Central memory CD8-positive, alpha-beta T cell (primary cell): ENCODE data around the gene PID1.

Experiments used
- ATAC-seq: fragments of 150-1000 bp; cut with Tn5 transposase; replicated peaks from 2 replicates; pipeline ENCODE4 v1.10.0; 2022; ENCODE audit warnings: mild to moderate bottlenecking, moderate FRiP score, moderate number of reproducible peaks; ENCODE audit not compliant: poor library complexity, severe bottlenecking; ENCODE audit errors: extremely low read depth
- DNase-seq, 2 donors: peaks; one replicate each; pipeline ENCODE4 v3.0.0; 2021; ENCODE audit warnings: low spot score in 2 of 2
- H3K27ac Mint-ChIP-seq: one replicate; pipeline ENCODE4 v1.8.0; 2022; ENCODE audit warnings: low read depth, mild to moderate bottlenecking, moderate library complexity, mixed read lengths
- H3K27me3 Mint-ChIP-seq: one replicate; pipeline ENCODE4 v1.8.0; 2022; ENCODE audit warnings: mixed read lengths
- H3K36me3 Mint-ChIP-seq: one replicate; pipeline ENCODE4 v1.8.0; 2022; ENCODE audit warnings: mild to moderate bottlenecking, moderate library complexity, mixed read lengths; ENCODE audit not compliant: insufficient read depth
- H3K4me1 Mint-ChIP-seq: one replicate; pipeline ENCODE4 v1.8.0; 2022; ENCODE audit warnings: mixed read lengths
- H3K4me3 Mint-ChIP-seq: one replicate; pipeline ENCODE4 v1.8.0; 2022; ENCODE audit warnings: mild to moderate bottlenecking, moderate library complexity, mixed read lengths
- H3K9me3 Mint-ChIP-seq: one replicate; pipeline ENCODE4 v1.8.0; 2022; ENCODE audit warnings: mixed read lengths

The PID1 gene

GRCh38 chr2:229270551-229271410 is at the start of gene PID1:
TSS of gene PID1 (minus strand) at chr2:229271287. CDS start at chr2:229271043, 244 bp downstream.
- Mint-ChIP-seq H3K27ac (no peak within 1 kb of the TSS), H3K27me3 (peaks cover 11% of the 10 kb centered on the region), H3K9me3 (no peaks in the 10 kb centered on the region)

GRCh38 chr2:229319558-229319957 is 48.5 kb upstream of the PID1 start:
- ATAC-seq (no peak), DNase-seq (no peak)
- no peaks in the 10 kb centered on the region for H3K36me3 Mint-ChIP-seq
- peaks cover 11% of the 10 kb centered on the region for H3K9me3 Mint-ChIP-seq
- H3K27ac Mint-ChIP-seq: no peak overlapping the region
- H3K27me3 Mint-ChIP-seq: no peaks in the 10 kb centered on the region
- no peak overlapping the region for H3K4me3 Mint-ChIP-seq
- H3K4me1 Mint-ChIP-seq: no peaks in the 10 kb centered on the region

More at GRCh38 chr2:229270551-229271410, at the start of gene PID1:
- H3K4me3 Mint-ChIP-seq: no peak within 1 kb of the TSS
- H3K4me1 Mint-ChIP-seq: no peaks in the 10 kb centered on the region
- ATAC-seq (no peak), DNase-seq (no peak)
- no peaks in the 10 kb centered on the region for H3K36me3 Mint-ChIP-seq

GRCh38 chr2:229314117-229314516 is 43.0 kb upstream of the PID1 start:
- Mint-ChIP-seq H3K36me3 (no peaks in the 10 kb centered on the region), H3K4me3 (no peak overlapping the region), H3K4me1 (no peaks in the 10 kb centered on the region), H3K27ac (no peak overlapping the region), H3K27me3 (no peaks in the 10 kb centered on the region), H3K9me3 (peaks cover 5% of the 10 kb centered on the region)
- DNase-seq (no peak), ATAC-seq (no peak)

- Mint-ChIP-seq H3K36me3 (no peaks in the 10 kb centered on the region), H3K9me3 (peaks cover 5% of the 10 kb centered on the region), H3K27ac (no peak overlapping the region), H3K4me3 (no peak overlapping the region), H3K27me3 (no peaks in the 10 kb centered on the region), H3K4me1 (no peaks in the 10 kb centered on the region)
- ATAC-seq (no peak), DNase-seq (no peak)
Measured at GRCh38 chr2:229313591-229313990, 42.5 kb upstream of the PID1 start.

- Mint-ChIP-seq H3K4me3 (no peak overlapping the region), H3K36me3 (no peaks in the 10 kb centered on the region)
Measured at GRCh38 chr2:229301237-229301636, 30.1 kb upstream of the PID1 start.

GRCh38 chr2:229300790-229301189 is 29.7 kb upstream of the PID1 start:
- Mint-ChIP-seq H3K36me3 (no peaks in the 10 kb centered on the region), H3K27ac (no peak overlapping the region), H3K9me3 (peaks cover 4% of the 10 kb centered on the region), H3K4me3 (no peak overlapping the region), H3K4me1 (no peaks in the 10 kb centered on the region), H3K27me3 (no peaks in the 10 kb centered on the region)
- no peak for DNase-seq
- ATAC-seq: no peak

More at GRCh38 chr2:229301237-229301636, 30.1 kb upstream of the PID1 start:
- H3K27ac Mint-ChIP-seq: no peak overlapping the region
- H3K4me1 Mint-ChIP-seq: no peaks in the 10 kb centered on the region
- DNase-seq: no peak
- H3K27me3 Mint-ChIP-seq: no peaks in the 10 kb centered on the region
- ATAC-seq: no peak
- H3K9me3 Mint-ChIP-seq: peaks cover 4% of the 10 kb centered on the region

GRCh38 chr2:229300371-229300770 is 29.3 kb upstream of the PID1 start:
- ATAC-seq (no peak), DNase-seq (no peak)
- Mint-ChIP-seq H3K4me3 (no peak overlapping the region), H3K9me3 (peaks cover 4% of the 10 kb centered on the region), H3K27me3 (no peaks in the 10 kb centered on the region), H3K36me3 (no peaks in the 10 kb centered on the region), H3K27ac (no peak overlapping the region), H3K4me1 (no peaks in the 10 kb centered on the region)

- no peaks in the 10 kb centered on the region for H3K9me3 Mint-ChIP-seq
- DNase-seq (no peak), ATAC-seq (no peak)
- H3K36me3 Mint-ChIP-seq: no peaks in the 10 kb centered on the region
- H3K27me3 Mint-ChIP-seq: no peaks in the 10 kb centered on the region
- no peak overlapping the region for H3K4me3 Mint-ChIP-seq
- no peak overlapping the region for H3K27ac Mint-ChIP-seq
- no peaks in the 10 kb centered on the region for H3K4me1 Mint-ChIP-seq
Measured at GRCh38 chr2:229297247-229297646, 26.2 kb upstream of the PID1 start.

GRCh38 chr2:229296536-229296935 is 25.4 kb upstream of the PID1 start:
- DNase-seq: no peak

GRCh38 chr2:229296016-229296415 is 24.9 kb upstream of the PID1 start:
- Mint-ChIP-seq H3K4me3 (no peak overlapping the region), H3K27ac (no peak overlapping the region), H3K9me3 (no peaks in the 10 kb centered on the region), H3K36me3 (no peaks in the 10 kb centered on the region), H3K27me3 (no peaks in the 10 kb centered on the region), H3K4me1 (no peaks in the 10 kb centered on the region)
- no peak for DNase-seq
- ATAC-seq: no peak

More at GRCh38 chr2:229296536-229296935, 25.4 kb upstream of the PID1 start:
- Mint-ChIP-seq H3K9me3 (no peaks in the 10 kb centered on the region), H3K27ac (no peak overlapping the region), H3K4me1 (no peaks in the 10 kb centered on the region), H3K4me3 (no peak overlapping the region), H3K27me3 (no peaks in the 10 kb centered on the region), H3K36me3 (no peaks in the 10 kb centered on the region)
- ATAC-seq: no peak

- H3K9me3 Mint-ChIP-seq: peaks cover 4% of the 10 kb centered on the region
- H3K4me3 Mint-ChIP-seq: no peak overlapping the region
- DNase-seq: no peak
- no peaks in the 10 kb centered on the region for H3K27me3 Mint-ChIP-seq
- H3K36me3 Mint-ChIP-seq: no peaks in the 10 kb centered on the region
- H3K4me1 Mint-ChIP-seq: no peaks in the 10 kb centered on the region
- ATAC-seq: no peak
- no peak overlapping the region for H3K27ac Mint-ChIP-seq
Measured at GRCh38 chr2:229287823-229288222, 16.7 kb upstream of the PID1 start.

- no peaks in the 10 kb centered on the region for H3K27me3 Mint-ChIP-seq
- H3K4me1 Mint-ChIP-seq: no peaks in the 10 kb centered on the region
- no peaks in the 10 kb centered on the region for H3K9me3 Mint-ChIP-seq
- no peak overlapping the region for H3K27ac Mint-ChIP-seq
- no peaks in the 10 kb centered on the region for H3K36me3 Mint-ChIP-seq
- ATAC-seq: no peak
- no peak for DNase-seq
- no peak overlapping the region for H3K4me3 Mint-ChIP-seq
Measured at GRCh38 chr2:229282758-229283546, 11.9 kb upstream of the PID1 start.

GRCh38 chr2:229279516-229279915 is 8.4 kb upstream of the PID1 start:
- no peak for ATAC-seq
- H3K27ac Mint-ChIP-seq: no peak overlapping the region
- no peaks in the 10 kb centered on the region for H3K9me3 Mint-ChIP-seq
- DNase-seq: no peak
- no peaks in the 10 kb centered on the region for H3K4me1 Mint-ChIP-seq
- H3K4me3 Mint-ChIP-seq: no peak overlapping the region
- H3K36me3 Mint-ChIP-seq: no peaks in the 10 kb centered on the region
- H3K27me3 Mint-ChIP-seq: no peaks in the 10 kb centered on the region
